Stimulated activated CD8-positive, alpha-beta memory T cell treated with anti-CD3 and anti-CD28 coated beads, Interleukin-4, amount 100 ng/mL, for 48 hours (primary cell): ENCODE data around the gene TSHR.
"Not testable (repeated sequence)": the region's sequence is repeated elsewhere in the genome, so short reads cannot be mapped to it uniquely, and the experiment has no call there.

ENCODE experiments used
- DNase-seq: peaks from one replicate; pipeline ENCODE4 v3.0.0-alpha.2; 2020

Gene TSHR

DNA sequence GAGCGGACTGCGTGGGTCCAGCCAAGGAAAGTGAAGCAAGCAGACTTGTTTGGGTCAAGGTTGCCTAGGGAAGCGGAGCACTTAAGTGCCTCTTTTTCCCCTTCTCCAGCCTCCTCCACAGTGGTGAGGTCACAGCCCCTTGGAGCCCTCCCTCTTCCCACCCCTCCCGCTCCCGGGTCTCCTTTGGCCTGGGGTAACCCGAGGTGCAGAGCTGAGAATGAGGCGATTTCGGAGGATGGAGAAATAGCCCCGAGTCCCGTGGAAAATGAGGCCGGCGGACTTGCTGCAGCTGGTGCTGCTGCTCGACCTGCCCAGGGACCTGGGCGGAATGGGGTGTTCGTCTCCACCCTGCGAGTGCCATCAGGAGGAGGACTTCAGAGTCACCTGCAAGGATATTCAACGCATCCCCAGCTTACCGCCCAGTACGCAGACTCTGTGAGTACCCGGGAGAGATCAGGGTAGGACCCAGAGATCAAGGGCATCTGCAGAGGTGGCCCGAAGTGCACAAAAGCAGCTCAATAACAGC lies at the start of gene TSHR:
Gene TSHR (plus strand): TSS at position 206 of the 526 bp plus-strand sequence. CDS start 60 bp downstream, at position 266.
- peak; percentile 31 for DNase-seq

DNA sequence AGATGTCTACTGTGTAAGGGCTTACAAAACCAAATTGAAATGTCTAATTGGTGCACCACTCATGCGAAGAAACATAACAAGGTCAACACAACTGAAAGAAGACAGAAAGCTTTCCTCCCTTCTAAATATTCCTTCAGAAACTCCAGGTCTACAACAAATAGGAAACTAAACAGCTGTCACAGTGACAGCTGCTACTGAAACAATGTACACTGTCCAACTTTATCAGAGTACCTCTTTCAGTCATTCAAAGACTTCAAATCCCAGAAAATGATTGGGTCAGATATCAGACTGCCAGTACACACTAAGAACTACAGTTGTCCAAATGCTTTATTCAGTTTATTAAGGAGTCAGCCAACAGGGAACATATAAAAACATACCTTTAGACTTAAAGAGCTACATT lies 49.1 kb upstream of the TSHR start:
- DNase-seq = no peak

DNA sequence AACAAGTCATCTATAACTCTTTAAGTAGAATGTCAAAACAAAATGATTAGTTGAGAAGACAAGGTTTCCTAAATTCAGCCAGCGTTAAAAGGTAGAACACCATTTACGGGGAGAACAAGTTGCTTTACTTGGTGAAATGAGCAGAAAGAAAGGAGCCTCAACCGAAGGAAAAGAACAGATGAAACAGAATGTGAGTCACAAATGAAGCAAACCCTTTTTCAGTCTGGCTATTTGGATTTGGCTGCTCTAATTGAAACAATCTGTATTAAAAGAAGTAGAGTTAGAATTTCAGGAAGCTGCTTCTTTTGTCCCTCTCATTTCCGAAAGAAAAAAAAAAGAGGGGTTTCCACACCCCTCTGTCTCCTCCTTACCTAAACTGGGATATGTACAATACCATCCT lies 48.5 kb upstream of the TSHR start:
- DNase-seq = no peak

DNA sequence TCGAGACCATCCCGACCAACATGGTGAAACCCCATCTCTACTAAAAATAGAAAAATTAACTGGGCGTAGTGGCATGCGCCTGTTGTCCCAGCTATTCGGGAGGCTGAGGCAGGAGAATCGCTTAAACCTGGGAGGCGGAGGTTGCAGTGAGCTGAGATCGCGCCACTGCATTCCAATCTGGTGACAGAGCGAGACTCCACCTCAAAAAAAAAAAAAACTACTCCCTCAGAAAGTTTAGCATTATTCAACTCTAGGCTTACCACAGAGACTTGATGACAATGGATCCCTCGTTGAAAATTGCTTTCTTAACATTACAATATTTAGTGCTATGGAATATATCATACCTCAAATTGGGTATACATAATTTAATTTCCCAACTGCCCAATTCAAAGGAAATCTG lies 43.4 kb upstream of the TSHR start:
- DNase-seq = not testable (repeated sequence)

DNA sequence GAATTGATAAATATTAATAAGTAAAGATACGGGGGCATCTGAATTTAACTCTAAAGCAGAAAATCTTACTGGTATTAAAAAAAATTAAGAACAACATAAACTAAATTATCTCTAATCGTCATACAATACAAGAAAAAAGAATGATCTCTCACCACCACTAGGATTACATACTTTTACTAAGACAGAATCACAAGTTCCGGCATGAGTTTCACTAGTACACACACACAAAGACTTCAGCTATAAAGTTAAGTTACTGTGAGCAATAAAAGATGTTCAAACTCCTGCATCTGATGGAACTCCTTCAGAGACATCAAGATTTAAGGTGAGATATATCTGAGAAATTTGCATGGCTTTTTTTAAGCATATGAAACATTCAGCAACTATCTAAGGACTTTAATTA lies 35.8 kb upstream of the TSHR start:
- no peak for DNase-seq

DNA sequence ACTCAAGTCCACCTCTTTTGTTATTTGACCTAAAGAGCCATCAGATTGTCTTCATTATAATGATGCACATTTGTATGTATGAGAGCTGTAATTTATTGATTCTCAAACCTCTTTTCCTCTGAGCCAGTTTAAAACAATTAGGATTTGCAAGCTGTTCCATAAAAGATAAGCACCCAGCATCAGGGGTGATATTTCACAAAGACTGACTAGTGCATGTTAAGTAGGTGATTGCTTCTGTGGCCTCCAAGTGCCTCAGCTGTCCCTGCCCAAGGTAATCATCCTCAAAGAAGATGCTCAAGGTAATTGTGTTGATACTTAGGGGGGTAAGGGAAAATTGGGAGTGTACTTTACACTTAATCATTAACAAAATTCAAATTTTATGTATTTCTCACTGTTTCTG lies 32.1 kb upstream of the TSHR start:
- DNase-seq = no peak

DNA sequence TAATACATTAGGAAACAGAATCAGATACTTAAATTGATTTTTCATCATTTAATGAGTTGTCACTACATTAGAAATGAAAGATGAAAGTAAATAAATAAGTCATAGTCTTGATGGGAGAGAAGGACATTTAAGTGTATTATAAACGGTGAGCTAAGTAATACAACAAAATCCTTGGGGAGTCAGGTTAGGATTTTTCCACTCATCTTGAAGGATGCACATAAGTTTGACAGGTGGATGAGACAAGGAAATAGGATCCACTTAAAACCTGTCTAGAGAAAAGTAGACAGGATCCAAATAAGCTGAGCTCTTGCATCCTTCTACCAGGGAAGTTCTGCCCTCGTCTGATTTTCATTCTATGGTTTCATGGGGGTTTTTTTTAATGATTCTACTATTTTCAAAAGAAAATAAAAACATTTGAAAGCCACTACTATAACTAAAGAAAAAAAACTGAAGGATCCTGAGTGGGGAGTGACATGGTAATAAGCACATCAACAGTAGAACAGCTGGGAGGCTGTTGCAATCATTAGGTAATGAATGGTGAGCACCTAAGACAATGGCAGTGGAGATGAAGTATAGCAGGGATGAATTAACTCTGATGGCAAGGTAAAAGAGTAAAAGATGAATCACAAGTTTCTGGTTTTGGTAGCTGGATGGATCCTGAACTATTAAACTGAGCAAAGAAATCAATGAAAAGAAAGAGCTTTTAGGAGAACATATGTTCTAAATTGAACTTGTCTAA lies 30.9 kb upstream of the TSHR start:
- no peak for DNase-seq

DNA sequence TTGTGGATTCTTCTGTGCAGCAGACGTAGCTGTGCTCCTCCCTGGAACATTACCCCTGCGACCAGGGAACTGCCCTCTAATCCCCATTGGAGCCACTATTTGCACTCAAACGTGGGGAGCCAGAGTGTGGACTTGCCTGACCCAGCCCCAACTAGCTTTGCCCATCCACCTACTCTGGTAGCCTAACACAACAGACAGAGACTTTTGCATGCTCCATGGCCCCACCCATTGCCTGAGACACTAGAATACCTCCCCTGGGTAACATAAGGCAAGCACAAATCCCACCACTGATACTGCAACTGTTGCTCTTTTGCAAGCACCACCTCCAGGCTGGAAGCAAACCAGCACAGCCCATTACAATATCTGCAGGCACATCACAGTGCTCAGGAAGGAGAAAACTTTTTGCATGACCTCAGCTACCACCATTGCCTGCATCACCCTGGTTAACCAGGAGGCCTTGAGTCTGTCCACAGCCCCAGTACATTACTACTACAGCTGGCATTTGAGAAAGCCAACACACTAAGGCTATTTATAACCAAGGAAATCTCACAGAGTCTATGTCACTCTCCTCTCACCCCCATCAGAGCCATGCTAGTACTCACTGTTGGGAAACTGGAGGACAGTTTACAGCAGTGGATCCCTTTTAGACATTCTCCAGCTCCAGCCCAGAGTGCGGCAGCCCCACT lies 28.9 kb upstream of the TSHR start:
- DNase-seq = no peak

DNA sequence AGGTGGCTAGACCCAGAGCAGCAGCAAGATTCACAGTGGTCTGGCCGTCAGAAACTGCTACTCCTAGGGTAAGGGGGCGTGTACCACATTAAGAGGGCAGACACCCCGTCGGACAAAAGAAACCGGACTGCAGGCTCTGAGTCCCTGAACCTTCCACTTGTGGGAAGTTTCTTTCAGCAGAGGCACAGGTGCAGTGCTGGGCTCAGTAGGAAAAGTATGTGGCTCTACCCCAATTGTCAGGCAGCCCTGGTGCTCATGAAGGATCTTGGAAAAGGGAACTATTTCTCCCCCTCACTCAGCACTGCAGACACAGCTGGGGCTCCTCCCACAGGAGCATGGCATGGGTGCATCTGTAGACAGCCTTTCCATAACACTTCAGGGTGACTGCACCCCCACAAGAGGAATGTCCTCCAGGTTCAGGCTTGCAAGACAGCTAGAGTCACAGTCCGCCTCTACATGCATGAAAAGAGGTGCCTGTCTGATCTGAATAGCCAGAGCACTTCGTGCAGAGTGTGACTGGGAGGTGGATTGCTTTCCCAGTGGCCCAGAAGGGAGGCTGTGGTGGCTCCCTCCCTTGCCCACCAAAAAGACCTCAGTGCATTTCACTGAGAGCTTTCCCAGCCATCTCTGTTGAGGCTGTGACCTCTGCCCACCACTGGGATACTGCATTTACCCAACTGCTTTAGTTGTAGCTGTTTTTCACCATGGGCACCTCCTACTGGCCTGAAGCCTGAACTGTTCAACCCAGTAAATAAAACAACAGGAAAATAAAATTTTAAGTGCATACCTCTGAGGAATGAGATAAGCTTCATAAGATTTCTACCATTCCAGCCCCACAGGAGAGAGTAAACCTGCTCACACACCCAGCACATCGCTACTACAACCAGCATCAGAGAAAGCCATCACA lies 28.1 kb upstream of the TSHR start:
- DNase-seq = no peak

DNA sequence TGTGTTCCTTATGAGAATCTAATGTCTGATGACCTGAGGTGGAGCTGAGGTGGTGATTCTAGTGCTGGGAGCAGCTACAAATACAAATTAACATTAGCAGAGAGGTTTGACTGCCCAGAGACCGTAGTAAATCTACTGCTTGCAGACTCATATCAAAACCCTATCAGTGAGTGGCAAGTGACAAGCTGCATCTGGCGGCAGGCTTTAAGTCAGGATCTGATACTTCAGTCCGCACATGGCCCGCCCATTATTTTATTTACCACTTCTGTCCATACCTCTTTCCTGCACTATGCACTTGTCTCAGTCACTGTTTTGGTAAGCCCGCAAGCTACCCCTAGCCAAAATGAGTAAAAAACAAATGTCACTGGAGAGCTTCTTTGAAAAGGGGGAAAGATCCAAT lies 25.3 kb upstream of the TSHR start:
- no peak for DNase-seq

DNA sequence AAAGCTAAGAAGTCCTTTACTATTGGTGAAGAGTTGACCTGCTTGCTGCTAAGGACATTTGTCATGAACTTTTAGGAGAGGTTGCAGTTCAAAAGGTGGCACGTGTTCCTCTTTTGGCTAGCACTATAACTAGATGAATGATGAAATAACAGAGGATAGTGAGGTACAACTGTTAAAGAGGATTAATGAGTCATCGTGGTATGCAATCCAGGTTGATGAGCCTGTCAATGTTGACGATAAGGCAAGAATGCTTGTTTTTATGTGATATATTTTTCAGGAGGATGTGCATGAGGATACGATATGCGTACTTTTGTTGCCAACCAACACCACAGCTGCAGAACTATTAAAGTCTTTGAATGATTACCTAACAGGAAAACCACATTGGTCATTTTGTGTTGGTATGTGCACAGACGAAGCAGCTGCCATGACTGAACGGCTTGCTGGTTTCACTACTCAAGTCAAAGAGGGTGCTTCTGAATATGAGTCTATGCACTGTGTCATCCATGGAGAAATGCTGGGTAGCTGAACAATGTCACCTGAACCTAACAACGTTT lies 24.5 kb upstream of the TSHR start:
- peak; percentile 58 for DNase-seq

DNA sequence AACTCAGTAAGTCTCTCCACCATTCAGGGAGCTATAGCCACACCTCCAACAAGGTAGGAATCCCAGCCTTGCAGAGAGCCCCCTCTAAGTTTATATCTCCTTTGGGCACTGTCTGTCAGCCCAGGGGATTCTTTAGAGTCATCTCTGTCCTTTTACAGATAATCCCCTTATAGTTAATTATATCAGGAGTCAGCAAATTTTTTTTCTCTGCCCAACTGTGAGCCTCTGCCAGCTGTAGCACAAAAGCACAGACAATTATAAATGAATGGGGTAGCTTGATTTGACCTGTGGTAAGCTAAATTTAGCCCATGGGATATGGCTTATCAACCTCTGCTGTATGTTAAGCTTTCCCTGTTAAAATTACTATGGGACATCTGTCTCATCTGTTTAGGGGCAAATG lies 22.1 kb upstream of the TSHR start:
- DNase-seq = no peak

DNA sequence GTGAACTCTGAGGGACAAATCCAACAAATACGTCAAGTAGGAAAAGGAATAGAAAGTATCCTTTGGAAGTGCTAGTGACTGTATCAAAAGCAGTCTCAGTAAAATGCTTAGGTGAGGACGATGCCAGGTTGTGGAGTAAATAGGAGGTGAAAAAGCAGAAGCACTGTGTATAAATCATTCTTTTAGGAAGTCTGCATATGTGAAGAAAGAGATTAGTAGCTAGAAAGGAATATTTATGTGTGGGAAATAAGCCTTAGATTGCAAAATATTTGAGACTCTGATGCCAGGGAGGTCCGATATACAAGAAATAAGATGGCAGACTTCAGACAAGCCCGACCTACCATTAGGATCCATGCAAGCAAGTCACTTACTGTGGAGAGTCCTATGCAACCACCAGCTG lies 21.7 kb upstream of the TSHR start:
- DNase-seq = no peak

DNA sequence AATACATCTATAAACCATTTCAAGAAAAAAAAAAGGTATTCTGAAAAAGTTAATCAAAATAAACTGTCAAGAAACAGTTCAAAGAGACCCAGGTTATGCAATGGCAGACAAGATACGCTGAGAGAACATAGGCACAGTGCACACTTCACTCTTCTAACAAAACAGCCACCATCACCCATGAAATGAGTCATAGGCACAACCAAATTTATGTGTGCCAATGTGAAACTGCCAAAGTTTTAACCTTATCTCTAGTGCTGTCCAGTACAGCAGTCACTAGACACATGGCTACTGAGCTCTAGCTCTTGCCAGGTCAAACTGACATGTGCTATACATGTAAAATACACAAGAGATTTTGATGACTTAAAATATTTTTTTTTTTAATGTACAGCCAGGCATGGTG lies 15.3 kb upstream of the TSHR start:
- DNase-seq = no peak

DNA sequence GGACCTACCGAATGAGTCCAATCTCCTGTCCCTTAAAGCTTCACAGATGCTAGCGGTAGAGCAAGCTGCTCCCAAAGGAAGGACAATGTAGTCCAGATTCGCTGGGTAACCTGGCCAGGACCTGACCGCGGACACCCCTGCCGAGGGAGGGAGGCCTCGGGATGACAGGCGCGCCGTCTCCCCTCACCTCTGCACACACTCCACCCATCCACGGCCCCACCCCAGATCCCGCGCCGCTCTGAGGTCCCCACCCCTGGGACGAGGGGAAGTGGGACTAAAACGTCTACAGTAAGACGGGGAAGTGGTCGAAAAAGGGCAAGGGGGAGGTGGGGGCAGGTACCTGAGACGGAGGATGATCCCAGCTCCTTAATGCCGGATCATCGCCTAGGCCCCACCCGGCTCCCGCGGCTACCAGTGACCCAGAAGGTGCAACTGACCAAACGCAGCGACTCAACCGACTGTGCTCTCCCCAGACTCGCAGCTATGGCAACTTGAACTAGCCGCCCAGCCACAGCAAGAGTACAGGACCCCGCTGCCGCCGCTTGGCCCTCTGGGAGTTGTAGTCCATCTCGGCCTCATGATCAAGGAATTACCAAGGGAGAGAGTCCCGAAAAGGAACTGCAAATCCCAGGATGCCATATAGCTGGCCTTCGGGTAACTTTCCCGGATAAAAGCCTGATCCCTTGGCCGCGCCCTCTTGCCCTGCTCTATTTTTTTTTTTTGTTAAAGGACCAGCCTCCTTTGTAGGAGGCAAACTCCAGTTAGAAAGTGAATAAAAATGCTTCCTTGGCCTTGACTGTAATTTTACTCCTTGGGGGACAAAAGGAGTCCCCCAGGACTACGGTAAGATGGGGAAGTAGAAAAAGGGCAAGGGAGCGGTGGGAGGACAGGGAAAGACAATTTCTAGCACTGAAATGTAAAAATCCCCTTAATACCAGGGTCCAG lies 13.9 kb upstream of the TSHR start, which contains the start of gene CEP128:
Gene CEP128 (minus strand): TSS at position 498 of the 945 bp plus-strand sequence.
- DNase-seq = peak; percentile 91

DNA sequence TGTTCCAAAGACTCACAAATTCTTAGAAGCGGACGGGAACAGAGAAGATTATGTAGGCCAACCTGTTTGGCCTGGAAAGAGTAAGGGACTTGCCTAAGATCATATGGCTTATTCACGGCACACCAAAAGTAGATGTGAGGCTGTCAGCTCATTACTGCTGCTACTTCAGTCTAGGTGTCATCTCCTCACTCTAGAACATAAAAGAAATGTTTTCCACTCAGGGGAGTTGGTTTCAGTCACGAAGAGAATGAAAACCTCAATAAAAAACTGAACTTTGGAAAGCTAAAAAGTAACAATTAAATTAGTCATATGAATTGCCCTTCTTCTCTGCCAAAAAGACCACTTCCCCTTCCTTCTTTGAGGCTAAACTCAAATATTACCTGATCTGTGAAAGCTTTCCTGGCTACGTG lies 13.2 kb upstream of the TSHR start:
- DNase-seq = no peak

DNA sequence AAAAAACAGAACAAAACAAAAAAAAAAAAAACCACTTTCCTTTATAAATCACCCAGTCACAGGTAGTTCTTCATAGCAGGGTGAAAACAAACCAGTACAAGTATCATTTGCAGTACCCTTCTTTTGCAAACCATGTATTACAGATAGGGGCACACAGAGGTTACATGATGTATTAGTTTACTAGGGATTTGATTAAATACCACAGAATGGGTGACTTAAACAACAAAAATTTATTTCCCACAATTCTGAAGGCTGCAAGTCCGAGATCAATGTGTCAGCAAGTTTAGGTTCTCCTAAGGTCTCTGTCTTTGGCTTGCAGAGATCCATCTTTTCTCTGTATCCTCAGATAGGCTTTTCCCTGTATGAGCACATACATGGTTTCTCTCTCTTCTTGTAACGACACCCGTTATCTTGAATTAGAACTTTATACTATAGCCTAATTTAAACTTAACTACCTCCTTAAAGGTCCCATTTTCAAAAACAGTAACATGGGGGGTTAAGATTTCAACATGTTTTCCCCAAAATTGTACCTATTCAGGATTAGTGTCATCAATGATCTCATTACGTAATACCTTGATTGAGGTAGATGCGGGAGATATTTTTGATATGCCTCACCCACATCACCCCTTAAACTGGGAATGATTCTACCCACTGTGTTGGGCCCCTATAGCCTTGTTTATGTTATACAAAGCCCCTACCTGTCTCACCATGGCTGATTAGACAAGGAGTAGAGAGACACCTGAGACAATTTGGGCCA lies 10.4 kb upstream of the TSHR start:
- DNase-seq = no peak

DNA sequence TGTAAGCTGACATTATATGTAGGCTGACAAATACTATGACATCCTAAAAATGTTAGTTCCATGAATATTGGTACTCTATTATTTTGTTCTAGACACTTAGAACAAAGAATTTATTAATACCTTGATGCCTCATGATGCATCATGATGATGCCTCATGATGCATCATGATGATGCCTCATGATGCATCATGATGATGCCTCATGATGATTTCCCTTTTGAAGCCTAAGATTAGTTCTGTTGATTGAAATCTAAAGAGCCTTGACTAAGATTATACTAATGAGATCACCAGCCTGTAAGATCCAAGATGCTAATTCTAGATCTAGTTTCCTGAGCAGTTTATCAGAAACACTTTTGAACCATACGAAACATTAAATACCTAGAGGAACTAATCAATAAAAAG lies 9.2 kb upstream of the TSHR start:
- DNase-seq = no peak

DNA sequence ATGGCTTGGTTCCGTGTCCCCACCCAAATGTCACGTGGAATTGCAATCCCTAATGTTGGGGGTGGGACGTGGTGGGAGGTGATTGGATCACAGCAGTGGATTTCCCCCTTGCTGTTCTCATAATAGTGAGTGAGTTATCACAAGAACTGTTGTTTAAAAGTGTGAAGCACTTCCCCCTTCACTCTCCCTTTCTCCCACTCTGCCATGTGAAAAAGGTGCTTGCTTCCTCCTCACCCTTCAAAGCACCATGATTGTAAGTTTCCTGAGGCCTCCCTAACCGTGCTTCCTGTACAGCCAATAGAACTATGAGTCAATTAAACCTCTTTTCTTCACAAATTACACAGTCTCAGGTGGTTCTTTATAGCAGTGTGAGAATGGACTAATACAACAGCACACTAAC lies 8.6 kb upstream of the TSHR start:
- DNase-seq = no peak

DNA sequence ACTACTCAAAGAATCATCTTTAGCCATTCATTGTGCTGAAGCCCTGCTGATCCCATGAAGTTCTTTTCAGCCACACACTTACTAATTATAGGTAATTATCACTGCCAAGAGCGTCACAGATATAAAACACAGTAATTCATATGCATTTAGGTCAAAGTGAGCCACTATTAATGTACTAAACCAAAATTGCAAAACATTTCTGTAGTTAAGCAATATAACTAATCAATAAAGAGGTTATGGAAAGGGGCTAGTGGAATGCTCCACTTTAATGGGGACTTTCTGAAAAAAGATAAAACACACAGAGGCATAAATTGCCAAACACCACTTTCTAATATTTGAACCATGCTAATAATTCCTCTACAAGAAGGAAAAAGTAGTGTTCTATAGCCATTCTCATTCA lies 7.1 kb upstream of the TSHR start:
- no peak for DNase-seq

DNA sequence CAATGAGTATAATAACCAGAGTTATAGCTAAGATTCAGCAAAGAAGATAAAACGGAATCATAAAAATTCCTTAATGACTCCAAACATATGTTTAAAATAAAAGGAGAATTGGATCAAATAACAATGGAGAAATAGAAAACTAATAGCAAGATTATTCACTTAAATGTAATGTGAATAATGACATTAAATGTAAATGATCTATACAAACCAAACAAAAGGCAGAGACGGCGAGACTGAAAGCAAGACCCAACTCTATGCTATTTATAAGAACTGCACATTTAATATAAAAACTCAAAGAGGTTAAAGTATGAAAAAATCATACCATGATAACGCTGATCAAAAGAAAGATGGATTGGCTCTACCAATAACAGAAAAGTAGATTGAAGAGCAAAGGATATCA lies 3.9 kb upstream of the TSHR start:
- DNase-seq = no peak
